ENCODE results near the gene ARFRP1. TPM values are rescaled to one million over a fixed set of nuclear protein-coding genes. Genes with fewer than 3 reads are reported as not detected.

ARFRP1 gene
- total RNA-seq, 4 donors from 2014 or later = 46.2 to 75.4 (median 56.2) TPM

- in situ Hi-C loops (cut with MboI; ENCODE audit: low pct_ligation_motif_present in 1 of 4, low pct_unique_long_range_greater_than_20kb in 1 of 4, low sequenced_read_pairs in 3 of 4) (no loop called here), intact Hi-C loops (cut with DNase I; ENCODE audit: low total_unique reads) (no loop called here)
- Histone ChIP-seq H3K27ac (peak overlapping the region; percentile 82 to 91 (median 88)), H3K27me3 (peaks cover 3% of the 10 kb centered on the region), H3K4me1 (peaks cover 6 to 21% (median 13%) of the 10 kb centered on the region in 4 donors), H3K9me3 (no peaks in the 10 kb centered on the region), H3K4me3 (peak overlapping the region in 3 of 4 donors; percentile 58 to 88 (median 59)), H3K36me3 (no peaks in the 10 kb centered on the region)
- no peak for DNase-seq
- WGBS, 2 donors (ENCODE audit: low coverage in 1 of 2) = 56 to 62% methylated on average over 7 to 13 of the region's 13 CpGs
- no peak for TF ChIP-seq EP300 (IDR thresholded peaks at IDR 0.05; ENCODE audit: low read depth)
- no peak for TF ChIP-seq POLR2A (IDR thresholded peaks at IDR 0.05)
- TF ChIP-seq POLR2AphosphoS5 (IDR thresholded peaks at IDR 0.05) = no peak
- no peak for TF ChIP-seq CTCF (IDR thresholded peaks at IDR 0.05)
Measured at GRCh38 chr20:63659370-63659769, 48.4 kb downstream of the ARFRP1 start.

- peaks cover 8 to 27% (median 16%) of the 10 kb centered on the region in 4 donors for H3K4me1 ChIP-seq
- no peaks in the 10 kb centered on the region for H3K9me3 ChIP-seq
- 0 to 5% methylated on average over 1 to 24 of the region's 25 CpGs for WGBS, 2 donors (ENCODE audit: low coverage in 1 of 2)
- no peaks in the 10 kb centered on the region for H3K36me3 ChIP-seq
- peak overlapping the region; percentile 82 to 91 (median 88) for H3K27ac ChIP-seq
- in situ Hi-C loops (cut with MboI; ENCODE audit: low pct_ligation_motif_present in 1 of 4, low pct_unique_long_range_greater_than_20kb in 1 of 4, low sequenced_read_pairs in 3 of 4) (no loop called here), intact Hi-C loops (cut with DNase I; ENCODE audit: low total_unique reads) (no loop called here)
- peak overlapping the region; percentile 37 to 88 (median 58) for H3K4me3 ChIP-seq
- H3K27me3 ChIP-seq = peaks cover 9% of the 10 kb centered on the region
- no peak for DNase-seq
- TF ChIP-seq POLR2AphosphoS5 (IDR thresholded peaks at IDR 0.05) (peak in 1 of 3 donors; percentile 15), POLR2A (IDR thresholded peaks at IDR 0.05) (no peak)
Measured at GRCh38 chr20:63658749-63659187, 49.0 kb downstream of the ARFRP1 start.

- DNase-seq = peak; percentile 93
- Histone ChIP-seq H3K36me3 (no peaks in the 10 kb centered on the region), H3K27me3 (peaks cover 13% of the 10 kb centered on the region), H3K27ac (peak within 1 kb of the TSS; percentile 82 to 91 (median 88)), H3K9me3 (no peaks in the 10 kb centered on the region), H3K4me3 (peak within 1 kb of the TSS; percentile 58 to 88 (median 59)), H3K4me1 (peaks cover 11 to 31% (median 20%) of the 10 kb centered on the region in 4 donors)
- TF ChIP-seq POLR2A (IDR thresholded peaks at IDR 0.05) (peak; percentile 42), CTCF (IDR thresholded peaks at IDR 0.05) (peak in 2 of 5 experiments; percentile 42 to 49), POLR2AphosphoS5 (IDR thresholded peaks at IDR 0.05) (peak; percentile 11 to 71 (median 55)), EP300 (IDR thresholded peaks at IDR 0.05; ENCODE audit: low read depth) (no peak)
- intact Hi-C loops (cut with DNase I; ENCODE audit: low total_unique reads) = no loop called here
- in situ Hi-C loops (cut with MboI; ENCODE audit: low pct_ligation_motif_present in 1 of 4, low pct_unique_long_range_greater_than_20kb in 1 of 4, low sequenced_read_pairs in 3 of 4) = no loop called here
- 7% methylated on average over 55 of the region's 73 CpGs; no CpG with 5 or more reads in 1 of the 2 donors for WGBS, 2 donors (ENCODE audit: low coverage in 1 of 2)
Measured at GRCh38 chr20:63657937-63658748, 49.6 kb downstream of the ARFRP1 start, which contains the start of gene RTEL1. Gene RTEL1, plus strand, starts transcription at chr20:63658312. Its CDS starts 1,091 bp downstream, at chr20:63659403.

GRCh38 chr20:63657260-63657936 lies 50.4 kb downstream of the ARFRP1 start:
- H3K9me3 ChIP-seq = no peaks in the 10 kb centered on the region
- WGBS, 2 donors (ENCODE audit: low coverage in 1 of 2) = 70% methylated on average over 24 of the region's 31 CpGs; no CpG with 5 or more reads in 1 of the 2 donors
- DNase-seq = no peak
- no peaks in the 10 kb centered on the region for H3K36me3 ChIP-seq
- peaks cover 14 to 38% (median 26%) of the 10 kb centered on the region in 4 donors for H3K4me1 ChIP-seq
- H3K27ac ChIP-seq = peak overlapping the region; percentile 82 to 91 (median 88)
- TF ChIP-seq CTCF (IDR thresholded peaks at IDR 0.05) (no peak), POLR2A (IDR thresholded peaks at IDR 0.05) (no peak), POLR2AphosphoS5 (IDR thresholded peaks at IDR 0.05) (no peak), EP300 (IDR thresholded peaks at IDR 0.05; ENCODE audit: low read depth) (no peak)
- intact Hi-C loops (cut with DNase I; ENCODE audit: low total_unique reads) = no loop called here
- peaks cover 20% of the 10 kb centered on the region for H3K27me3 ChIP-seq
- in situ Hi-C loops (cut with MboI; ENCODE audit: low pct_ligation_motif_present in 1 of 4, low pct_unique_long_range_greater_than_20kb in 1 of 4, low sequenced_read_pairs in 3 of 4) = no loop called here
- peak overlapping the region in 3 of 4 donors; percentile 58 to 88 (median 59) for H3K4me3 ChIP-seq

Measured in transverse colon (tissue), 4 donors.